Keratinocyte (primary cell): ENCODE results near the gene CCDC197. TPM values are rescaled to one million over a fixed set of nuclear protein-coding genes. Genes with fewer than 3 reads are reported as not detected.

Experiments used
- DNase-seq: peaks from one replicate; pipeline ENCODE4 v3.0.0-alpha.2; 2011; ENCODE audit warnings: low read depth, missing footprints, low spot score
- FAIRE-seq: peaks from 2 replicates; lab custom pipeline; 2011; peaks lifted over from hg19 to GRCh38; lab: Jason Lieb, UNC
- H2AFZ ChIP-seq: 2 replicates; pipeline ENCODE4 v1.6.0; 2012; ENCODE audit warnings: low read length, control low read depth, inconsistent platforms; ENCODE audit not compliant: control insufficient read depth
- H3K27ac ChIP-seq: 2 replicates; pipeline ENCODE4 v1.5.1; 2011; ENCODE audit warnings: low read length; ENCODE audit not compliant: control insufficient read depth, insufficient read depth
- H3K27me3 ChIP-seq: 3 replicates; pipeline ENCODE4 v1.6.0; 2011; ENCODE audit warnings: low read length; ENCODE audit not compliant: control insufficient read depth, insufficient read depth; ENCODE audit errors: extremely low read depth
- H3K36me3 ChIP-seq, 2 experiments: 2 replicates in 1 of 2; 3 replicates in 1 of 2; pipeline ENCODE4 v1.5.1; 2011; ENCODE audit warnings: low read length in 2 of 2, mild to moderate bottlenecking in 1 of 2; ENCODE audit not compliant: control insufficient read depth in 2 of 2, insufficient read depth in 2 of 2; ENCODE audit errors: extremely low read depth in 1 of 2
- H3K4me1 ChIP-seq: 3 replicates; pipeline ENCODE4 v1.5.1; 2011; ENCODE audit warnings: low read length; ENCODE audit not compliant: control insufficient read depth, insufficient read depth; ENCODE audit errors: extremely low read depth
- H3K4me2 ChIP-seq: 3 replicates; pipeline ENCODE4 v1.6.0; 2011; ENCODE audit warnings: low read depth, low read length; ENCODE audit not compliant: control insufficient read depth, insufficient read depth; ENCODE audit errors: extremely low read depth
- H3K4me3 ChIP-seq, 3 experiments: fragments of 200-600 bp in 1 of 3; sonication (generic) in 1 of 3; 2 replicates in 2 of 3; 3 replicates in 1 of 3; pipeline ENCODE4 v1.5.1; 2011 to 2016; ENCODE audit warnings: low read length in 3 of 3, mild to moderate bottlenecking in 3 of 3, control low read depth in 2 of 3, inconsistent platforms in 1 of 3, low read depth in 1 of 3, mixed read lengths in 1 of 3, mixed run types in 1 of 3, moderate library complexity in 1 of 3; ENCODE audit not compliant: control insufficient read depth in 2 of 3, insufficient read depth in 2 of 3; ENCODE audit errors: extremely low read depth in 1 of 3
- H3K79me2 ChIP-seq: 2 replicates; pipeline ENCODE4 v1.6.0; 2012; ENCODE audit warnings: low read length; ENCODE audit not compliant: control insufficient read depth, insufficient read depth
- H3K9ac ChIP-seq: 3 replicates; pipeline ENCODE4 v1.6.0; 2011; ENCODE audit warnings: low read length; ENCODE audit not compliant: control insufficient read depth, insufficient read depth; ENCODE audit errors: extremely low read depth
- H3K9me1 ChIP-seq: 3 replicates; pipeline ENCODE4 v1.6.0; 2011; ENCODE audit warnings: low read length; ENCODE audit not compliant: control insufficient read depth, insufficient read depth; ENCODE audit errors: extremely low read depth
- H3K9me3 ChIP-seq: 2 replicates; pipeline ENCODE4 v1.5.1; 2012; ENCODE audit warnings: low read depth, low read length; ENCODE audit not compliant: control insufficient read depth
- H4K20me1 ChIP-seq: 3 replicates; pipeline ENCODE4 v1.6.0; 2011; ENCODE audit warnings: low read length; ENCODE audit not compliant: control insufficient read depth, insufficient read depth; ENCODE audit errors: extremely low read depth
- EZH2 ChIP-seq: IDR thresholded peaks from one replicate; pipeline ENCODE4 v1.6.1; 2012; ENCODE audit warnings: inconsistent platforms, mild to moderate bottlenecking, low read length, moderate library complexity
- dilution Hi-C: fragments of 300-500 bp; cut with MboI; formaldehyde crosslinking; loops from one replicate; pipeline ENCODE4 v1.7.0; 2020; ENCODE audit warnings: low sequenced_read_pairs; ENCODE audit not compliant: extremely low pct_ligation_motif_present
- polyA plus RNA-seq, 5 experiments: library from polyadenylated mRNA; depleted of rRNA in 3 of 5; stranded (reverse) in 3 of 5; stranded (forward) in 1 of 5; unstranded in 1 of 5; fragments of >200 nt; gene quantifications; 1 replicate in 1 of 5; 2 replicates in 3 of 5; 3 replicates in 1 of 5; pipeline versions ENCODE4 v1.2.1 to v1.2.3, GENCODE V29; 2011 to 2012; ENCODE audit warnings: missing spikeins in 2 of 5, low read depth in 1 of 5, low replicate concordance in 1 of 5
- TF ChIP-seq, protein P1 (sequence below), 3 experiments: IDR thresholded peaks in 1 of 3; conservative IDR thresholded peaks in 1 of 3; optimal IDR thresholded peaks in 1 of 3; 2 replicates in 2 of 3; 3 replicates in 1 of 3; pipeline versions ENCODE3 to v1.5.1; 2011; ENCODE audit warnings: low read length in 3 of 3, mild to moderate bottlenecking in 3 of 3, moderate library complexity in 2 of 3, control low read depth in 1 of 3, inconsistent platforms in 1 of 3; ENCODE audit not compliant: insufficient read depth in 2 of 3; ENCODE audit errors: extremely low read depth in 1 of 3

CCDC197 gene
- polyA plus RNA-seq, 1 donor (not counting 4 experiments of a cell fraction or from before 2014, with no cell fraction given): not detected

DNA sequence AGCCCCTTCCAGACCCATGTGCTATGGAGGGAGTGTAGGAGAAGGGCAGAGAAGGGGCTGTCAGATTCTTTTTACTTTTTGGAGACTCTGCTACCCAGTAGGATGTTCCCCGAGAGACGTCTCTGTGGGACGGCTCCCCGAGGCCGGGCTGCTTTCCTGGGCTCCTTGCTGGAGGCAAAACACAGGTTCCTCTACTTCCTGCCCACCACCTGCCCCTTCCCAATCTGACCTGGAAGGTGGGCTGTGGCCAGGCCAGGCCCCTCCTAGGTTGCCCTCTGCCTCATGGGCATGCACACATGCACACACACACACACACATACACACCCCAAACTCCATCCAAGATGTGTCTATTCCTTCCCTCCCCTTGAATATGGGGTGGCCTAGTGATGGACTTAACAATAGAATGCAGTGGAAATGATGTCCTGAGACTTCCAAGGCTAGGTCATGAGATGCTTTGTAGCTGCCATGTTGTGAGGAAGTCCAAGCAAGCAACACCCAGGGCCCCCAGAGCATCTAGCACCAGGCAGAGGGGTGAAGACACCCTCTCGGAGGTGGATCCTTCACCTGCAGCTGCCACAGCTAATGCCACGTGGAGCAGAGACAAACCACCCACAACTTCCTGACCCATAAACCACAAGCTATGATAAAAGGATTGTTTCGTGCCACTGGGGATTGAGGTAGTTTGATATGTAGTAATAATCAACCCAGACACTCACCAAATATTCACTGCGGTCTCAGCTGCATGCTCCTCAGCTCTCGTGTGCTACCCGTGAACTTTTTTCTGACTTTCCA, 19.1 kb upstream of the CCDC197 start:
- Histone ChIP-seq H3K27me3 (peaks cover 27% of the 10 kb centered on the region), H3K4me3 (no peak overlapping the region), H3K36me3 (no peaks in the 10 kb centered on the region), H3K4me1 (no peaks in the 10 kb centered on the region), H3K4me2 (no peak overlapping the region), H3K9me3 (no peaks in the 10 kb centered on the region), H3K9ac (no peak overlapping the region), H4K20me1 (no peaks in the 10 kb centered on the region), H3K79me2 (no peaks in the 10 kb centered on the region), H2AFZ (no peak overlapping the region), H3K9me1 (no peaks in the 10 kb centered on the region), H3K27ac (no peak overlapping the region)
- FAIRE-seq (no peak), DNase-seq (no peak)
- dilution Hi-C loops: no loop called here
- TF ChIP-seq, protein P1, sequence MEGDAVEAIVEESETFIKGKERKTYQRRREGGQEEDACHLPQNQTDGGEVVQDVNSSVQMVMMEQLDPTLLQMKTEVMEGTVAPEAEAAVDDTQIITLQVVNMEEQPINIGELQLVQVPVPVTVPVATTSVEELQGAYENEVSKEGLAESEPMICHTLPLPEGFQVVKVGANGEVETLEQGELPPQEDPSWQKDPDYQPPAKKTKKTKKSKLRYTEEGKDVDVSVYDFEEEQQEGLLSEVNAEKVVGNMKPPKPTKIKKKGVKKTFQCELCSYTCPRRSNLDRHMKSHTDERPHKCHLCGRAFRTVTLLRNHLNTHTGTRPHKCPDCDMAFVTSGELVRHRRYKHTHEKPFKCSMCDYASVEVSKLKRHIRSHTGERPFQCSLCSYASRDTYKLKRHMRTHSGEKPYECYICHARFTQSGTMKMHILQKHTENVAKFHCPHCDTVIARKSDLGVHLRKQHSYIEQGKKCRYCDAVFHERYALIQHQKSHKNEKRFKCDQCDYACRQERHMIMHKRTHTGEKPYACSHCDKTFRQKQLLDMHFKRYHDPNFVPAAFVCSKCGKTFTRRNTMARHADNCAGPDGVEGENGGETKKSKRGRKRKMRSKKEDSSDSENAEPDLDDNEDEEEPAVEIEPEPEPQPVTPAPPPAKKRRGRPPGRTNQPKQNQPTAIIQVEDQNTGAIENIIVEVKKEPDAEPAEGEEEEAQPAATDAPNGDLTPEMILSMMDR (optimal IDR thresholded peaks at IDR 0.05 in 1 of 3, IDR thresholded peaks at IDR 0.05 in 1 of 3, conservative IDR thresholded peaks at IDR 0.05 in 1 of 3; ENCODE audit: extremely low read depth in 1 of 3, insufficient read depth in 2 of 3, low read length in 3 of 3): no peak
- no peak for TF ChIP-seq EZH2

DNA sequence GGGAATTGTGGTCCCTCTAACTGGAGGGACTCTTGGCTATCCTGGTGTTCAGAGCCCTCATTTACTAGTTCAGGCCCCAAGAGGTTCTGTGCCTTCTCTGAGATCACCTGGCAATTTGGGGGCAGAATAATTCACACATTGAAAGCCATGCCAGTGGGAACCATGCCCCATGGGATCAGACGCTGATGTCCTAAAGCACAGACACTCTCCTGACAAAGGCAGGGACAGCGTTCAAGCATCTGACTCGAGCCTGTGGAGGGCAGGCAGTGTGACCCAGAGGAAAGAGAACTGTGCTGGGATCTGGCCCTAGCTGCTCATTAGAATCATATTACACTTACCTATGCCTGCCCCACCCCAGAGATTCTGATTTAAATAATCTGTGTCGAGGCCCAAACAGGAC, 18.4 kb upstream of the CCDC197 start:
- peaks cover 24% of the 10 kb centered on the region for H3K27me3 ChIP-seq
- DNase-seq: no peak
- H3K9me1 ChIP-seq: no peaks in the 10 kb centered on the region
- dilution Hi-C loops: no loop called here
- H3K4me1 ChIP-seq: no peaks in the 10 kb centered on the region
- H4K20me1 ChIP-seq: no peaks in the 10 kb centered on the region
- no peaks in the 10 kb centered on the region for H3K36me3 ChIP-seq
- H3K79me2 ChIP-seq: no peaks in the 10 kb centered on the region
- H3K4me3 ChIP-seq: no peak overlapping the region
- H2AFZ ChIP-seq: no peak overlapping the region
- TF ChIP-seq EZH2: no peak
- TF ChIP-seq, protein P1 (optimal IDR thresholded peaks at IDR 0.05 in 1 of 3, IDR thresholded peaks at IDR 0.05 in 1 of 3, conservative IDR thresholded peaks at IDR 0.05 in 1 of 3; ENCODE audit: extremely low read depth in 1 of 3, insufficient read depth in 2 of 3, low read length in 3 of 3): no peak
- H3K27ac ChIP-seq: no peak overlapping the region
- no peak for FAIRE-seq
- no peak overlapping the region for H3K9ac ChIP-seq
- H3K4me2 ChIP-seq: no peak overlapping the region
- no peaks in the 10 kb centered on the region for H3K9me3 ChIP-seq
